GM23248 (cell line): Measurements from ENCODE around the gene CTNND2. TPM values are rescaled to one million over a fixed set of nuclear protein-coding genes. Genes with fewer than 3 reads are reported as not detected.

Experiments
- DNase-seq: peaks from one replicate; pipeline ENCODE4 v3.0.0-alpha.2; 2015
- H2AFZ ChIP-seq: fragments of 200-600 bp; sonication (generic); 2 replicates; pipeline ENCODE4 v1.6.1; 2016; ENCODE audit warnings: antibody characterized with exemption
- H3F3A ChIP-seq: fragments of 200-600 bp; sonication (generic); 2 replicates; pipeline ENCODE4 v1.6.1; 2016; ENCODE audit warnings: mild to moderate bottlenecking, antibody characterized with exemption, mixed run types; ENCODE audit not compliant: insufficient read depth
- H3K27ac ChIP-seq: fragments of 200-600 bp; sonication (generic); 2 replicates; pipeline ENCODE4 v1.5.1; 2016; ENCODE audit warnings: mild to moderate bottlenecking
- H3K27me3 ChIP-seq: fragments of 200-600 bp; sonication (generic); replicated peaks from 2 replicates; pipeline ENCODE4 v1.6.1; 2016; ENCODE audit warnings: mild to moderate bottlenecking; ENCODE audit not compliant: insufficient read depth
- H3K36me3 ChIP-seq: fragments of 200-600 bp; sonication (generic); 2 replicates; pipeline ENCODE4 v1.6.1; 2016; ENCODE audit warnings: low read depth, mild to moderate bottlenecking
- H3K4me1 ChIP-seq: fragments of 200-600 bp; sonication (generic); 2 replicates; pipeline ENCODE4 v1.6.1; 2016; ENCODE audit warnings: mild to moderate bottlenecking; ENCODE audit not compliant: insufficient read depth
- H3K4me2 ChIP-seq: fragments of 200-600 bp; sonication (generic); one replicate; pipeline ENCODE4 v1.6.1; 2016; ENCODE audit warnings: mild to moderate bottlenecking; ENCODE audit not compliant: unreplicated experiment
- H3K4me3 ChIP-seq: fragments of 200-600 bp; sonication (generic); 2 replicates; pipeline ENCODE4 v1.5.1; 2016; ENCODE audit warnings: mild to moderate bottlenecking
- H3K79me2 ChIP-seq: fragments of 200-600 bp; sonication (generic); 2 replicates; pipeline ENCODE4 v1.6.1; 2016; ENCODE audit warnings: mild to moderate bottlenecking; ENCODE audit not compliant: insufficient read depth
- H3K9ac ChIP-seq: fragments of 200-600 bp; sonication (generic); 2 replicates; pipeline ENCODE4 v1.6.1; 2016; ENCODE audit warnings: mild to moderate bottlenecking
- H3K9me2 ChIP-seq: fragments of 200-600 bp; sonication (generic); 2 replicates; pipeline ENCODE4 v1.6.1; 2016; ENCODE audit warnings: mixed run types, mild to moderate bottlenecking, moderate library complexity; ENCODE audit not compliant: insufficient read depth
- H3K9me3 ChIP-seq: fragments of 200-600 bp; sonication (generic); one replicate; pipeline ENCODE4 v1.6.1; 2017; ENCODE audit warnings: low read depth
- H4K20me1 ChIP-seq: fragments of 200-600 bp; sonication (generic); 2 replicates; pipeline ENCODE4 v1.6.0; 2016; ENCODE audit not compliant: insufficient read depth
- EZH2 ChIP-seq: fragments of 200-600 bp; sonication (generic); IDR thresholded peaks from 2 replicates; pipeline ENCODE4 v1.6.1; 2018; ENCODE audit warnings: antibody characterized with exemption, mild to moderate bottlenecking; ENCODE audit not compliant: insufficient read depth, poor library complexity, severe bottlenecking
- EZH2phosphoT487 ChIP-seq: fragments of 200-600 bp; sonication (generic); IDR thresholded peaks from 2 replicates; pipeline ENCODE4 v1.6.1; 2018; ENCODE audit warnings: antibody characterized with exemption, moderate library complexity, mild to moderate bottlenecking, low read depth; ENCODE audit not compliant: insufficient read depth
- WGBS, 2 experiments: methylation state at CpG; one replicate each; pipeline ENCODE4 v1.1.6; 2015 to 2017; ENCODE audit warnings: low lambda C conversion rate in 2 of 2, low coverage in 1 of 2; ENCODE audit errors: missing lambda C conversion rate in 2 of 2; 5-methylcytosine and 5-hydroxymethylcytosine counted together
- in situ Hi-C: fragments of 300-500 bp; cut with MboI; formaldehyde crosslinking; loops from 2 replicates; pipeline ENCODE4 v1.15.0; 2020
- polyA plus RNA-seq: library from polyadenylated mRNA; unstranded; fragments of >200 nt; fragmentation: Nextera tagmentation; extraction: Ambion mirVana; gene quantifications from 2 replicates; pipeline ENCODE4 v1.2.1, GENCODE V29; 2016
- total RNA-seq: library from RNA; depleted of rRNA; stranded (reverse); fragments of >200 nt; shearing (Covaris generic); gene quantifications from 2 replicates; pipeline ENCODE4 v1.2.3, GENCODE V29; 2014

CTNND2 gene
- total and polyA plus RNA-seq, 2 experiments from 2014 or later = not detected

- 19 to 26% methylated on average over 1 of the region's 1 CpG for whole genome bisulfite sequencing, 2 experiments
- no peak overlapping the region for H3K27ac ChIP-seq
- no peak overlapping the region for H3K4me2 ChIP-seq
- no peaks in the 10 kb centered on the region for H3F3A ChIP-seq
- H2AFZ ChIP-seq = no peak overlapping the region
- 0 out of 2 replicates have a peak, but pooled peaks cover 6% of the 10 kb centered on the region for H3K27me3 ChIP-seq
- no peak for DNase-seq
- H3K4me3 ChIP-seq = no peak overlapping the region
- H3K4me1 ChIP-seq = no peaks in the 10 kb centered on the region
- H3K36me3 ChIP-seq = no peaks in the 10 kb centered on the region
- H3K9me3 ChIP-seq = no peaks in the 10 kb centered on the region
- no peaks in the 10 kb centered on the region for H3K9me2 ChIP-seq
- TF ChIP-seq EZH2phosphoT487 = no peak
- TF ChIP-seq EZH2 = no peak
- H3K79me2 ChIP-seq = no peaks in the 10 kb centered on the region
- no peak overlapping the region for H3K9ac ChIP-seq
- in situ Hi-C loops = no loop called here
- no peaks in the 10 kb centered on the region for H4K20me1 ChIP-seq
Observed at GRCh38 chr5:11023945-11024344, 880.3 kb downstream of the CTNND2 start.

DNA sequence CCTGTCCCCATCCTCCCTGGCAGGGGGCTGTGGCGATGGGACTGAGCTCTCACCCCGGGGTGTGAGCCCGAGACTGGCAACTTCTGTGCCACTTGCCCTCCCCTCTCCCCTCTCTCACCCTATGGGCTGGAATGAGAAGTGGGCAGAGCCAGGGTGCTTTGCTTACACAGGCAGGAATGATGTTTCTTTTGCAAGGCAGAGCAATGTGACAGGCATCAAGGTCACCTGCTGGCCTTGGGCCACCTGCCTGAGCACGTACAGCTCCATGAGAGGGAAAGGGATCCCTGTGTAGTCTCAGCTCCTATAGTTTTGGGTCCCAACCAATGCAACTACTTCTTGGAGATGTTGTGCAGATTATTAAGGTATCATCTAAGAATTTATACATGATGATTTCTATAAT, 890.5 kb downstream of the CTNND2 start:
- TF ChIP-seq EZH2phosphoT487 = no peak
- TF ChIP-seq EZH2 = no peak
- H3F3A ChIP-seq = no peaks in the 10 kb centered on the region
- no peaks in the 10 kb centered on the region for H3K9me3 ChIP-seq
- H3K9ac ChIP-seq = no peak overlapping the region
- H3K4me2 ChIP-seq = no peak overlapping the region
- H3K79me2 ChIP-seq = no peaks in the 10 kb centered on the region
- no peak overlapping the region for H3K27ac ChIP-seq
- WGBS, 2 experiments = 14 to 20% methylated on average over 4 of the region's 4 CpGs
- H3K36me3 ChIP-seq = no peaks in the 10 kb centered on the region
- no peak for DNase-seq
- no peaks in the 10 kb centered on the region for H3K27me3 ChIP-seq
- no peaks in the 10 kb centered on the region for H4K20me1 ChIP-seq
- no peak overlapping the region for H2AFZ ChIP-seq
- H3K4me1 ChIP-seq = no peaks in the 10 kb centered on the region
- H3K9me2 ChIP-seq = no peaks in the 10 kb centered on the region
- in situ Hi-C loops = no loop called here
- H3K4me3 ChIP-seq = no peak overlapping the region

DNA sequence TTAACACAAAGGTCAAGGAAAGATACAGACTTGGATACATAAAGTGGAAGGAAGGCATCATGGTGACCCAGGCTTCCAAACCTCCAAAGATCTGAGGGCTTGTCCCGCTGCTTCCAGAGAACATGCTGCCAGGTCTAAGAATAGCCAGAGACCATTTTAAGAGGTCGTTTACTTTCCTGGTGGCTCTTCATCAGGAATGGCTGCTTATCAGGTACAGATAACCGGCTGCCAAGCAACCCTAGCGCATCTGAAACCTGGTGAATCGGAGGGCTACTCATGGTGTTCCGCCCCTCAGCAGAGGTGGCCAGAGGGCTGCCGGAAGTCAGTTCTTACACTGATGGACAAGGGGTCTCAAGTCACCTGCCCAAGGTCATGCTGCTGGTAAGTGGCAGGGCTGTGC, 892.0 kb downstream of the CTNND2 start:
- WGBS, 2 experiments = 43 to 45% methylated on average over 7 of the region's 7 CpGs
- no peaks in the 10 kb centered on the region for H3F3A ChIP-seq

DNA sequence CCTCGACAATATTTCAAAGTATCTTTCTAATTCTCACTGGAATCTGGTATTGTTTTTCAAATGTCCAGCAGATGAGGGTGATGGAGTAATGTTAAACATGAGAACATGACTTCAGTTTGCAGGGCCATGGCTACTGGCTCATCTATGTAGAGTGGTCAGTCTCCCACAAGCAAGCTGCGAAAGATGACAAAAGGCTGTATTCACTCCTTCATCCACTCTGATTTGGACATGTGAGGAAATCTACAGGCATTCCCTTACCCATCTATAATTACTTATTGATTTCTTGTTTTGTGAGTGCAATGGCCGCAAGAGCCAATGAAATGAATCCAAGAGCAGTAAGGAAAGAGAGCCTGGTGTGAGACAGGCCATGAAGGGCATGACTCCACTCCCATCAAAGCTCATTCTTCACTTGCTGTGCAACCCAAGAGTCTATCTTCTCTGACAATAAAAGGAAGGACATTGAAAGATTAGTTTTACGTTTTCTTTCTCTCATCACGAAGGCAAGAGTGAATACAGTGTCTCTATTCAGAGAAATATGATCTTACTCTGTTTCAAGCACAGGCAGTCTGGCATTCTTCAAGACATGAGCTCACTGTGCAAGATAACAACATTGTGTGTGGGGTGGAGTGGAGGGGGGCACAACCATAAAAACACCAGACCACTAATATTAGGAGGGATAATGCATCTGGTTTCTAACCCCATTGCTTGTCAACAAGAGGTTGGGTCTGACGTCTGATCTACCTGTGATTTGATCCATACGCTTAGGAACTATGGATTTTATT, 893.6 kb downstream of the CTNND2 start:
- H3F3A ChIP-seq = no peaks in the 10 kb centered on the region
- no peaks in the 10 kb centered on the region for H3K4me1 ChIP-seq
- H3K36me3 ChIP-seq = no peaks in the 10 kb centered on the region
- no peak overlapping the region for H3K27ac ChIP-seq
- H3K9me2 ChIP-seq = no peaks in the 10 kb centered on the region
- H3K4me3 ChIP-seq = no peak overlapping the region
- no peak overlapping the region for H2AFZ ChIP-seq
- H3K9ac ChIP-seq = no peak overlapping the region
- H3K79me2 ChIP-seq = no peaks in the 10 kb centered on the region
- no peak for DNase-seq
- in situ Hi-C loops = no loop called here
- no peaks in the 10 kb centered on the region for H3K27me3 ChIP-seq
- TF ChIP-seq EZH2phosphoT487 (no peak), EZH2 (no peak)
- no peaks in the 10 kb centered on the region for H4K20me1 ChIP-seq
- no peaks in the 10 kb centered on the region for H3K9me3 ChIP-seq
- H3K4me2 ChIP-seq = no peak overlapping the region
- 10% methylated on average over 7 of the region's 7 CpGs for WGBS, 2 experiments

More for the DNA sequence above, 892.0 kb downstream of the CTNND2 start:
- Histone ChIP-seq H3K36me3 (no peaks in the 10 kb centered on the region), H4K20me1 (no peaks in the 10 kb centered on the region), H3K4me2 (no peak overlapping the region), H3K4me1 (no peaks in the 10 kb centered on the region), H2AFZ (no peak overlapping the region), H3K27ac (no peak overlapping the region), H3K9me2 (no peaks in the 10 kb centered on the region), H3K79me2 (no peaks in the 10 kb centered on the region), H3K9me3 (no peaks in the 10 kb centered on the region), H3K9ac (no peak overlapping the region), H3K4me3 (no peak overlapping the region), H3K27me3 (no peaks in the 10 kb centered on the region)
- TF ChIP-seq EZH2phosphoT487 (no peak), EZH2 (no peak)
- in situ Hi-C loops = no loop called here
- no peak for DNase-seq

- Histone ChIP-seq H3K4me3 (no peak overlapping the region), H3K4me1 (no peaks in the 10 kb centered on the region), H3K9me3 (no peaks in the 10 kb centered on the region), H2AFZ (no peak overlapping the region), H3K27ac (no peak overlapping the region), H3K79me2 (no peaks in the 10 kb centered on the region), H3K27me3 (no peaks in the 10 kb centered on the region), H4K20me1 (no peaks in the 10 kb centered on the region), H3K36me3 (no peaks in the 10 kb centered on the region), H3K9ac (no peak overlapping the region), H3F3A (no peaks in the 10 kb centered on the region), H3K9me2 (no peaks in the 10 kb centered on the region), H3K4me2 (no peak overlapping the region)
- in situ Hi-C loops = no loop called here
- DNase-seq = no peak
- 28 to 42% methylated on average over 3 of the region's 3 CpGs for WGBS, 2 experiments
- no peak for TF ChIP-seq EZH2phosphoT487
- TF ChIP-seq EZH2 = no peak
Observed at GRCh38 chr5:11009576-11009975, 894.7 kb downstream of the CTNND2 start.
